ENCODE measurements around the gene FARP2.

The FARP2 gene

GRCh38 chr2:241350530-241350877 lies 5.6 kb upstream of the FARP2 start:
- no CpG with 5 or more reads among the region's 2 CpGs for WGBS, 2 donors (ENCODE audit: extremely low coverage in 2 of 2, insufficient read length in 2 of 2, insufficient replicate concordance in 1 of 2)
- no peaks in the 10 kb centered on the region for H3K9me3 ChIP-seq (replicated peaks in 1 of 2; ENCODE audit: control insufficient read depth in 2 of 2, insufficient read depth in 1 of 2, low read depth in 1 of 2, low read length in 2 of 2)
- no peak overlapping the region for H3K27ac ChIP-seq (replicated peaks; ENCODE audit: low read length)
- no peak overlapping the region for H3K14ac ChIP-seq (ENCODE audit: low read length)
- peaks cover 40 to 97% of the 10 kb centered on the region in 2 donors for H3K36me3 ChIP-seq (replicated peaks in 1 of 2; ENCODE audit: control insufficient read depth in 2 of 2, insufficient read depth in 2 of 2, low read length in 2 of 2)
- peaks cover 0 to 7% of the 10 kb centered on the region in 2 donors for H3K4me1 ChIP-seq (ENCODE audit: control insufficient read depth in 2 of 2, insufficient read depth in 1 of 2, low read depth in 1 of 2, low read length in 2 of 2)
- H3K4ac ChIP-seq (ENCODE audit: low read length), result no peak overlapping the region
- no peak overlapping the region for H3K18ac ChIP-seq (ENCODE audit: low read length)
- no peak overlapping the region for H3K23ac ChIP-seq (ENCODE audit: low read depth, low read length, poor library complexity)
- H2BK5ac ChIP-seq (ENCODE audit: low read length), result no peak overlapping the region
- H2BK12ac ChIP-seq (ENCODE audit: low read length), result no peak overlapping the region
- H2AFZ ChIP-seq (ENCODE audit: low read length), result no peak overlapping the region
- no peak overlapping the region for H2BK15ac ChIP-seq (ENCODE audit: low read length)
- no peak overlapping the region for H2AK5ac ChIP-seq (ENCODE audit: low read depth, low read length)
- H4K91ac ChIP-seq (ENCODE audit: low read depth, low read length, poor library complexity), result no peak overlapping the region
- H3K4me3 ChIP-seq (ENCODE audit: low read length in 2 of 2), result no peak overlapping the region
- H3K79me1 ChIP-seq (ENCODE audit: low read depth, low read length), result no peaks in the 10 kb centered on the region
- H3K9ac ChIP-seq (ENCODE audit: low read depth, low read length, poor library complexity), result no peak overlapping the region
- no peak overlapping the region for H3K4me2 ChIP-seq (ENCODE audit: insufficient read depth, low read length, poor library complexity, severe bottlenecking)
- H4K8ac ChIP-seq (ENCODE audit: low read depth, low read length), result no peak overlapping the region
- H3K27me3 ChIP-seq (ENCODE audit: control insufficient read depth in 3 of 3, insufficient read depth in 3 of 3, low read depth in 1 of 3, low read length in 3 of 3), result no peaks in the 10 kb centered on the region
- no peak overlapping the region for H2BK120ac ChIP-seq (ENCODE audit: low read depth, low read length)
- no peak for DNase-seq (ENCODE audit: low spot score)

DNA sequence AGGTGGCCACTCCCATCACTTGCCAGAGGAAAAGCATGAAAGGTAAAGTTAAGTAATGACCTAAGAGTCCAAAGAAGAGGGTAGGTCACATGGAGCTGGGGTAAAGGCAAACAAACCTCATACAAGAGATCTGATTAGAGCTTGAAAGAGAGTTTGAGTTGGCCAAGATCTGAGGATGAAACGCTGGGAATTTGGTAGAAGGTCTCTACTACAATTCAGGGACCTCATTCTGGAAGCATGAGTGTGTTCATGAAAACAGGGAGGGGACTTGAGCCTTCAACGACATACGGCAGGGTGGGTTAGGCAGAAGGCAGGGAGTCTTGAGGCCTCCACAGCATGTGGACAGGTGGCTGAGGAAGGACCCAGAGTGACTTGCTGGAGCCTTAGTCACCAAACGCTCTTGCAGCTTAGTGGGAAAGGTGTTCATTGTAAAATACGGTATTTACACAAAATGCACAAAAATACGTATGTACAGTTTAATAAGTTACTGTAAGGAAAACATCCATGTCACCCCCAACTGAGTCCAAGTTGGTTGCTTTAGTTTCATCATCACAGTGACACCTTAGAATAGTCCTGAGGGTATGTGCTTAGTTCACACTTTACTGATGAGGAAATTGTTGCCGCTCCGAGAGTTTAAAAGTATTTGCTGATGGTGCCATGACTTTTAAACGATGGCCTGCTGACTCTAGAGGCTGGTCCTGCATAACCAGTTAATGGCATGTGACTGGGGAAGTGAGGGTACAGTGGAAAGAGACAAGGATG lies 5.0 kb upstream of the FARP2 start:
- Histone ChIP-seq H3K4ac (ENCODE audit: low read length) (no peak overlapping the region), H3K27ac (replicated peaks; ENCODE audit: low read length) (no peak overlapping the region), H3K4me3 (ENCODE audit: low read length in 2 of 2) (no peak overlapping the region), H3K9me3 (replicated peaks in 1 of 2; ENCODE audit: control insufficient read depth in 2 of 2, insufficient read depth in 1 of 2, low read depth in 1 of 2, low read length in 2 of 2) (no peaks in the 10 kb centered on the region), H4K91ac (ENCODE audit: low read depth, low read length, poor library complexity) (no peak overlapping the region), H2AK5ac (ENCODE audit: low read depth, low read length) (no peak overlapping the region), H3K23ac (ENCODE audit: low read depth, low read length, poor library complexity) (no peak overlapping the region), H4K8ac (ENCODE audit: low read depth, low read length) (no peak overlapping the region), H3K4me1 (ENCODE audit: control insufficient read depth in 2 of 2, insufficient read depth in 1 of 2, low read depth in 1 of 2, low read length in 2 of 2) (peaks cover 0 to 7% of the 10 kb centered on the region in 2 donors), H3K36me3 (replicated peaks in 1 of 2; ENCODE audit: control insufficient read depth in 2 of 2, insufficient read depth in 2 of 2, low read length in 2 of 2) (peaks cover 36 to 91% of the 10 kb centered on the region in 2 donors), H2BK120ac (ENCODE audit: low read depth, low read length) (no peak overlapping the region), H3K14ac (ENCODE audit: low read length) (no peak overlapping the region), H2BK15ac (ENCODE audit: low read length) (no peak overlapping the region), H3K4me2 (ENCODE audit: insufficient read depth, low read length, poor library complexity, severe bottlenecking) (no peak overlapping the region), H2BK12ac (ENCODE audit: low read length) (no peak overlapping the region), H3K27me3 (ENCODE audit: control insufficient read depth in 3 of 3, insufficient read depth in 3 of 3, low read depth in 1 of 3, low read length in 3 of 3) (no peaks in the 10 kb centered on the region), H3K79me1 (ENCODE audit: low read depth, low read length) (no peaks in the 10 kb centered on the region), H2AFZ (ENCODE audit: low read length) (no peak overlapping the region), H3K18ac (ENCODE audit: low read length) (no peak overlapping the region), H3K9ac (ENCODE audit: low read depth, low read length, poor library complexity) (no peak overlapping the region), H2BK5ac (ENCODE audit: low read length) (no peak overlapping the region)
- no peak for DNase-seq (ENCODE audit: low spot score)
- no CpG with 5 or more reads among the region's 9 CpGs for WGBS, 2 donors (ENCODE audit: extremely low coverage in 2 of 2, insufficient read length in 2 of 2, insufficient replicate concordance in 1 of 2)

- no peak overlapping the region for H3K14ac ChIP-seq (ENCODE audit: low read length)
- peaks cover 0 to 7% of the 10 kb centered on the region in 2 donors for H3K4me1 ChIP-seq (ENCODE audit: control insufficient read depth in 2 of 2, insufficient read depth in 1 of 2, low read depth in 1 of 2, low read length in 2 of 2)
- no peak overlapping the region for H4K8ac ChIP-seq (ENCODE audit: low read depth, low read length)
- H3K27me3 ChIP-seq (ENCODE audit: control insufficient read depth in 3 of 3, insufficient read depth in 3 of 3, low read depth in 1 of 3, low read length in 3 of 3), result no peaks in the 10 kb centered on the region
- no peak overlapping the region for H3K27ac ChIP-seq (replicated peaks; ENCODE audit: low read length)
- no peak overlapping the region for H4K91ac ChIP-seq (ENCODE audit: low read depth, low read length, poor library complexity)
- no peak overlapping the region for H3K4me3 ChIP-seq (ENCODE audit: low read length in 2 of 2)
- WGBS, 2 donors (ENCODE audit: extremely low coverage in 2 of 2, insufficient read length in 2 of 2, insufficient replicate concordance in 1 of 2), result no CpG with 5 or more reads among the region's 3 CpGs
- peaks cover 33 to 85% of the 10 kb centered on the region in 2 donors for H3K36me3 ChIP-seq (replicated peaks in 1 of 2; ENCODE audit: control insufficient read depth in 2 of 2, insufficient read depth in 2 of 2, low read length in 2 of 2)
- no peak overlapping the region for H2AK5ac ChIP-seq (ENCODE audit: low read depth, low read length)
- H2BK5ac ChIP-seq (ENCODE audit: low read length), result no peak overlapping the region
- H3K18ac ChIP-seq (ENCODE audit: low read length), result no peak overlapping the region
- H2BK120ac ChIP-seq (ENCODE audit: low read depth, low read length), result no peak overlapping the region
- no peaks in the 10 kb centered on the region for H3K9me3 ChIP-seq (replicated peaks in 1 of 2; ENCODE audit: control insufficient read depth in 2 of 2, insufficient read depth in 1 of 2, low read depth in 1 of 2, low read length in 2 of 2)
- H3K23ac ChIP-seq (ENCODE audit: low read depth, low read length, poor library complexity), result no peak overlapping the region
- H2BK12ac ChIP-seq (ENCODE audit: low read length), result no peak overlapping the region
- DNase-seq (ENCODE audit: low spot score), result no peak
- H2AFZ ChIP-seq (ENCODE audit: low read length), result no peak overlapping the region
- H3K9ac ChIP-seq (ENCODE audit: low read depth, low read length, poor library complexity), result no peak overlapping the region
- H3K4ac ChIP-seq (ENCODE audit: low read length), result no peak overlapping the region
- H3K79me1 ChIP-seq (ENCODE audit: low read depth, low read length), result no peaks in the 10 kb centered on the region
- no peak overlapping the region for H2BK15ac ChIP-seq (ENCODE audit: low read length)
- H3K4me2 ChIP-seq (ENCODE audit: insufficient read depth, low read length, poor library complexity, severe bottlenecking), result no peak overlapping the region
Measured at GRCh38 chr2:241351640-241352031, 4.4 kb upstream of the FARP2 start.

- Histone ChIP-seq H3K79me1 (ENCODE audit: low read depth, low read length) (no peaks in the 10 kb centered on the region), H2BK15ac (ENCODE audit: low read length) (no peak overlapping the region), H3K27me3 (ENCODE audit: control insufficient read depth in 3 of 3, insufficient read depth in 3 of 3, low read depth in 1 of 3, low read length in 3 of 3) (no peaks in the 10 kb centered on the region), H3K27ac (replicated peaks; ENCODE audit: low read length) (no peak overlapping the region), H3K4ac (ENCODE audit: low read length) (no peak overlapping the region), H3K18ac (ENCODE audit: low read length) (no peak overlapping the region), H2BK5ac (ENCODE audit: low read length) (no peak overlapping the region), H3K4me1 (ENCODE audit: control insufficient read depth in 2 of 2, insufficient read depth in 1 of 2, low read depth in 1 of 2, low read length in 2 of 2) (peaks cover 1 to 7% of the 10 kb centered on the region in 2 donors), H3K23ac (ENCODE audit: low read depth, low read length, poor library complexity) (no peak overlapping the region), H2BK120ac (ENCODE audit: low read depth, low read length) (no peak overlapping the region), H4K8ac (ENCODE audit: low read depth, low read length) (no peak overlapping the region), H3K4me3 (ENCODE audit: low read length in 2 of 2) (no peak overlapping the region), H2AK5ac (ENCODE audit: low read depth, low read length) (no peak overlapping the region), H4K91ac (ENCODE audit: low read depth, low read length, poor library complexity) (no peak overlapping the region), H3K9ac (ENCODE audit: low read depth, low read length, poor library complexity) (no peak overlapping the region), H3K4me2 (ENCODE audit: insufficient read depth, low read length, poor library complexity, severe bottlenecking) (no peak overlapping the region), H2BK12ac (ENCODE audit: low read length) (no peak overlapping the region), H3K14ac (ENCODE audit: low read length) (no peak overlapping the region), H3K36me3 (replicated peaks in 1 of 2; ENCODE audit: control insufficient read depth in 2 of 2, insufficient read depth in 2 of 2, low read length in 2 of 2) (peaks cover 31 to 79% of the 10 kb centered on the region in 2 donors), H2AFZ (ENCODE audit: low read length) (no peak overlapping the region), H3K9me3 (replicated peaks in 1 of 2; ENCODE audit: control insufficient read depth in 2 of 2, insufficient read depth in 1 of 2, low read depth in 1 of 2, low read length in 2 of 2) (no peaks in the 10 kb centered on the region)
- no CpG with 5 or more reads among the region's 3 CpGs for WGBS, 2 donors (ENCODE audit: extremely low coverage in 2 of 2, insufficient read length in 2 of 2, insufficient replicate concordance in 1 of 2)
- DNase-seq (ENCODE audit: low spot score), result no peak
Measured at GRCh38 chr2:241352227-241352626, 3.9 kb upstream of the FARP2 start.
